Neural progenitor cell (in vitro differentiated cells): ENCODE results near the gene EREG.

Source experiments
- CTCF ChIP-seq: fragments of 200-600 bp; sonication (generic); IDR thresholded peaks from 2 replicates; pipeline ENCODE4 v1.5.1; 2017; ENCODE audit warnings: antibody characterized with exemption, mild to moderate bottlenecking
- EZH2 ChIP-seq: fragments of 200-600 bp; sonication (generic); IDR thresholded peaks from 2 replicates; pipeline ENCODE4 v1.6.1; 2017; ENCODE audit warnings: antibody characterized with exemption, mild to moderate bottlenecking, moderate library complexity

GRCh38 chr4:74368596-74368995 is 3.7 kb downstream of the EREG start:
- TF ChIP-seq EZH2 (no peak), CTCF (no peak)
